AG09319 (cell line): ENCODE measurements around the gene ITGB3BP.

Experiments used
- DNase-seq: peaks from one replicate; pipeline ENCODE4 v3.0.0-alpha.2; 2010; ENCODE audit warnings: low read depth; ENCODE audit errors: extremely low read depth
- TF ChIP-seq, protein P1 (sequence below): IDR thresholded peaks from 2 replicates; pipeline ENCODE4 v1.5.1; 2011; ENCODE audit warnings: low read depth, mild to moderate bottlenecking, inconsistent platforms, low read length, moderate library complexity

ITGB3BP gene

GRCh38 chr1:63454269-63454668, 68.8 kb downstream of the ITGB3BP start:
- TF ChIP-seq, protein P1, sequence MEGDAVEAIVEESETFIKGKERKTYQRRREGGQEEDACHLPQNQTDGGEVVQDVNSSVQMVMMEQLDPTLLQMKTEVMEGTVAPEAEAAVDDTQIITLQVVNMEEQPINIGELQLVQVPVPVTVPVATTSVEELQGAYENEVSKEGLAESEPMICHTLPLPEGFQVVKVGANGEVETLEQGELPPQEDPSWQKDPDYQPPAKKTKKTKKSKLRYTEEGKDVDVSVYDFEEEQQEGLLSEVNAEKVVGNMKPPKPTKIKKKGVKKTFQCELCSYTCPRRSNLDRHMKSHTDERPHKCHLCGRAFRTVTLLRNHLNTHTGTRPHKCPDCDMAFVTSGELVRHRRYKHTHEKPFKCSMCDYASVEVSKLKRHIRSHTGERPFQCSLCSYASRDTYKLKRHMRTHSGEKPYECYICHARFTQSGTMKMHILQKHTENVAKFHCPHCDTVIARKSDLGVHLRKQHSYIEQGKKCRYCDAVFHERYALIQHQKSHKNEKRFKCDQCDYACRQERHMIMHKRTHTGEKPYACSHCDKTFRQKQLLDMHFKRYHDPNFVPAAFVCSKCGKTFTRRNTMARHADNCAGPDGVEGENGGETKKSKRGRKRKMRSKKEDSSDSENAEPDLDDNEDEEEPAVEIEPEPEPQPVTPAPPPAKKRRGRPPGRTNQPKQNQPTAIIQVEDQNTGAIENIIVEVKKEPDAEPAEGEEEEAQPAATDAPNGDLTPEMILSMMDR = peak; percentile 52
- peak; percentile 11 for DNase-seq

DNA sequence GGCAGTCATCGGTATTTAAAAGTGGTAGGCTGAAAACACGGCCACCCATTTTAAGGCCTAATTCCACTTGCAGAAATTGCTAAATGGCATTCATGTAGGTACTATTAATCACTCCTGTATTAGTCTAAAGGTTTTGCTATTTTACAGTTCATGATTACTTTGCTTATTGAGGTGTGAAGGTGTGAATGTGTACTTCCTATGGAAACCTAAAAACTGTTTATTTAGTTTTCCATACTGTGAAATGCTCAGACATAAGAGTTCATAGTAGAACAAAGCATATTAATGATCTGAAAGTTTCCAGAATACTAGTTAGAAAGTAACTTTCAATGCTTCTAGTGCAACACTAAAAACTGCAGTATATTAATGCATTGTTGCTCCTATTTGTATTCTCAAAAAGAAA, 69.8 kb downstream of the ITGB3BP start:
- TF ChIP-seq, protein P1 = no peak
- no peak for DNase-seq

DNA sequence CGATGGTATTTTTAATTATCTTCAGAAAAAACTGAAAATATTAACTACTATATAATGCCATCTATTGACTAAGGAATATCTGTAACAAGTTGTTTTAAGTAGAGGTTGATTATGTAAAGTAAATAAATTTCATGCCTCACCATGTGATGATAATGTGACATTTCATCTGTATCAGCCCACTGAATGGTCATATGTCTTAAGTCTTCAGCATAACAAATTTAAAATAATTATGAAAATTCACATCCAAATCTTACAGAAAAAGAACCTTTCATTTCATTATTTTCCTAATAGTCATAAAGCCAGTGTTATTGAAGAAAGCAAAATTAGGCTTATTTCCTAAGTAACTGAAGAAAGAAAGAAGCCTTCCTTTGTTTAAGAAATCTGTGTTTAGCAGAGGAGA, 72.6 kb downstream of the ITGB3BP start:
- no peak for DNase-seq
- TF ChIP-seq, protein P1 = no peak

DNA sequence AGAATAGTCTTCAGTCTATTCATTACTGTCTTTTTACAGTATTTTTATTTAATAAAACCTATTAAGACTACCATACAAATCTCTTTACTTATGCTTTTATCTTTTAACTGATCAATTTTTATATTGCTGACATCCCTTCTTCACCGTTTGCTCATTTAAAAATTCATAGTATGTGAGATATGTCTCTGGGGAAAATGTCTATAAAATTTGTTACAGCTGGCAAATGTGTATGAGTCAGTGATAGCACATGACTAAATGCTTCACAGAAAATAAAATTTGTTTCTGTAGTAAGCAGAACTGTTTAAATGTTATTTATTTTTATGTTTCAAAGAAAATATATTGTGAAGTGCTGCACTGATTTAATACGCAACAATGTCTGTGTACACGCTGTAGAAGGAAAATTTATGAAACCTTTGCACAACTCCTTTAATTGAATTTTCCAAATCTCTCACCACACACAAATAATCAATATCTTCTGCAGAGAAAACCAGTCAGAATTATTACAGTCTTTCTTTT, 74.2 kb downstream of the ITGB3BP start:
- DNase-seq = no peak
- TF ChIP-seq, protein P1 = no peak

GRCh38 chr1:63442141-63442475, 80.9 kb downstream of the ITGB3BP start:
- DNase-seq = no peak

GRCh38 chr1:63435161-63435560, 87.9 kb downstream of the ITGB3BP start:
- TF ChIP-seq, protein P1 = no peak
- no peak for DNase-seq

More at GRCh38 chr1:63442141-63442475, 80.9 kb downstream of the ITGB3BP start:
- TF ChIP-seq, protein P1 = no peak

- TF ChIP-seq, protein P1 = no peak
Observed at GRCh38 chr1:63429281-63429680, 93.7 kb downstream of the ITGB3BP start.

More at GRCh38 chr1:63429281-63429680, 93.7 kb downstream of the ITGB3BP start:
- no peak for DNase-seq
